H1 (cell line): Measurements from ENCODE around the gene HAO2. TPM values are rescaled to one million over a fixed set of nuclear protein-coding genes. Genes with fewer than 3 reads are reported as not detected.

Experiments used
- polyA plus RNA-seq, 7 experiments: library from polyadenylated mRNA; depleted of rRNA in 3 of 7; stranded (reverse) in 5 of 7; unstranded in 2 of 7; fragments of >200 nt in 5 of 7; fragments of 200-250 nt in 2 of 7; gene quantifications; 1 replicate in 5 of 7; 2 replicates in 1 of 7; 4 replicates in 1 of 7; pipeline versions ENCODE4 v1.2.1 to v1.2.3, GENCODE V29; 2011 to 2013; ENCODE audit warnings: missing spikeins in 2 of 7, mixed read lengths in 2 of 7
- total RNA-seq: library from RNA; stranded (reverse); fragmentation: NEBNext Ultra II Directional; extraction: Animal tissue kit (Norgen Biotek cat#: 25700); gene quantifications from 2 replicates; pipeline ENCODE4 v1.2.1, GENCODE V29; 2021
- TF ChIP-seq, protein P1 (sequence below): fragments of 300-600 bp; sonication (generic); IDR thresholded peaks from 2 replicates; pipeline ENCODE4 v1.7.1; 2012; ENCODE audit warnings: low read length, moderate library complexity, mild to moderate bottlenecking, inconsistent platforms; ENCODE audit not compliant: insufficient replicate concordance

HAO2 gene
- total and polyA plus RNA-seq, 2 of the 8 experiments (the other 6 are each of a cell fraction or from before 2014, with no cell fraction given): not detected

DNA sequence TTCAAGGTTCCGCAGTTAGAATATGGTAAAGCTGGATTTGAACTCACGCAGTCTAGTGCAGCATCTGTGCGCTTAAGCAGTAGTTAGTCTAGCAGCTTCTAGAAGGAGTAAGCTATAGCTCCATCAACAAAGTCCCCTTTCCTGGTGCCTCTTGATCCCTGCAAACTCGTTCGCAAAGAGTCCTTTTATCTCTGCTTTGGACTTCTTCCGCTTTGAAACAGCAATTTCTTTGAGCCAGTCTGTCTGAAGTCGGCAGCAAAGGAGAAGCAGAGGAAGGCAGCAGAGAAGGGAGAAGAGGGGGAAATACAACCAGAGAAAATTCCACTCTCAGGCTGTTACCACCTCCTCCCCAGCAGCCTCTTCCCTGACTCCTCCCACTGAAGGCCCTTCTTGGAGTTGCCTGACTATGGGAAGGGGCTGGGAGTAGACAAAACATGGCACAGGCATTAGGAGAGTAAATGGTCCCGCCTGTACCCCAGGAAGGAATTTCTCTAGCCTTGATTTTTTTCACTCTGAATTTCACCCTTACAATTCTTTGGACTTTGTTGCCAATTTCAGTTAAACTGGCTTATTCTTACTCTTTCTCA, 72.2 kb downstream of the HAO2 start (continued):
- TF ChIP-seq, protein P1, sequence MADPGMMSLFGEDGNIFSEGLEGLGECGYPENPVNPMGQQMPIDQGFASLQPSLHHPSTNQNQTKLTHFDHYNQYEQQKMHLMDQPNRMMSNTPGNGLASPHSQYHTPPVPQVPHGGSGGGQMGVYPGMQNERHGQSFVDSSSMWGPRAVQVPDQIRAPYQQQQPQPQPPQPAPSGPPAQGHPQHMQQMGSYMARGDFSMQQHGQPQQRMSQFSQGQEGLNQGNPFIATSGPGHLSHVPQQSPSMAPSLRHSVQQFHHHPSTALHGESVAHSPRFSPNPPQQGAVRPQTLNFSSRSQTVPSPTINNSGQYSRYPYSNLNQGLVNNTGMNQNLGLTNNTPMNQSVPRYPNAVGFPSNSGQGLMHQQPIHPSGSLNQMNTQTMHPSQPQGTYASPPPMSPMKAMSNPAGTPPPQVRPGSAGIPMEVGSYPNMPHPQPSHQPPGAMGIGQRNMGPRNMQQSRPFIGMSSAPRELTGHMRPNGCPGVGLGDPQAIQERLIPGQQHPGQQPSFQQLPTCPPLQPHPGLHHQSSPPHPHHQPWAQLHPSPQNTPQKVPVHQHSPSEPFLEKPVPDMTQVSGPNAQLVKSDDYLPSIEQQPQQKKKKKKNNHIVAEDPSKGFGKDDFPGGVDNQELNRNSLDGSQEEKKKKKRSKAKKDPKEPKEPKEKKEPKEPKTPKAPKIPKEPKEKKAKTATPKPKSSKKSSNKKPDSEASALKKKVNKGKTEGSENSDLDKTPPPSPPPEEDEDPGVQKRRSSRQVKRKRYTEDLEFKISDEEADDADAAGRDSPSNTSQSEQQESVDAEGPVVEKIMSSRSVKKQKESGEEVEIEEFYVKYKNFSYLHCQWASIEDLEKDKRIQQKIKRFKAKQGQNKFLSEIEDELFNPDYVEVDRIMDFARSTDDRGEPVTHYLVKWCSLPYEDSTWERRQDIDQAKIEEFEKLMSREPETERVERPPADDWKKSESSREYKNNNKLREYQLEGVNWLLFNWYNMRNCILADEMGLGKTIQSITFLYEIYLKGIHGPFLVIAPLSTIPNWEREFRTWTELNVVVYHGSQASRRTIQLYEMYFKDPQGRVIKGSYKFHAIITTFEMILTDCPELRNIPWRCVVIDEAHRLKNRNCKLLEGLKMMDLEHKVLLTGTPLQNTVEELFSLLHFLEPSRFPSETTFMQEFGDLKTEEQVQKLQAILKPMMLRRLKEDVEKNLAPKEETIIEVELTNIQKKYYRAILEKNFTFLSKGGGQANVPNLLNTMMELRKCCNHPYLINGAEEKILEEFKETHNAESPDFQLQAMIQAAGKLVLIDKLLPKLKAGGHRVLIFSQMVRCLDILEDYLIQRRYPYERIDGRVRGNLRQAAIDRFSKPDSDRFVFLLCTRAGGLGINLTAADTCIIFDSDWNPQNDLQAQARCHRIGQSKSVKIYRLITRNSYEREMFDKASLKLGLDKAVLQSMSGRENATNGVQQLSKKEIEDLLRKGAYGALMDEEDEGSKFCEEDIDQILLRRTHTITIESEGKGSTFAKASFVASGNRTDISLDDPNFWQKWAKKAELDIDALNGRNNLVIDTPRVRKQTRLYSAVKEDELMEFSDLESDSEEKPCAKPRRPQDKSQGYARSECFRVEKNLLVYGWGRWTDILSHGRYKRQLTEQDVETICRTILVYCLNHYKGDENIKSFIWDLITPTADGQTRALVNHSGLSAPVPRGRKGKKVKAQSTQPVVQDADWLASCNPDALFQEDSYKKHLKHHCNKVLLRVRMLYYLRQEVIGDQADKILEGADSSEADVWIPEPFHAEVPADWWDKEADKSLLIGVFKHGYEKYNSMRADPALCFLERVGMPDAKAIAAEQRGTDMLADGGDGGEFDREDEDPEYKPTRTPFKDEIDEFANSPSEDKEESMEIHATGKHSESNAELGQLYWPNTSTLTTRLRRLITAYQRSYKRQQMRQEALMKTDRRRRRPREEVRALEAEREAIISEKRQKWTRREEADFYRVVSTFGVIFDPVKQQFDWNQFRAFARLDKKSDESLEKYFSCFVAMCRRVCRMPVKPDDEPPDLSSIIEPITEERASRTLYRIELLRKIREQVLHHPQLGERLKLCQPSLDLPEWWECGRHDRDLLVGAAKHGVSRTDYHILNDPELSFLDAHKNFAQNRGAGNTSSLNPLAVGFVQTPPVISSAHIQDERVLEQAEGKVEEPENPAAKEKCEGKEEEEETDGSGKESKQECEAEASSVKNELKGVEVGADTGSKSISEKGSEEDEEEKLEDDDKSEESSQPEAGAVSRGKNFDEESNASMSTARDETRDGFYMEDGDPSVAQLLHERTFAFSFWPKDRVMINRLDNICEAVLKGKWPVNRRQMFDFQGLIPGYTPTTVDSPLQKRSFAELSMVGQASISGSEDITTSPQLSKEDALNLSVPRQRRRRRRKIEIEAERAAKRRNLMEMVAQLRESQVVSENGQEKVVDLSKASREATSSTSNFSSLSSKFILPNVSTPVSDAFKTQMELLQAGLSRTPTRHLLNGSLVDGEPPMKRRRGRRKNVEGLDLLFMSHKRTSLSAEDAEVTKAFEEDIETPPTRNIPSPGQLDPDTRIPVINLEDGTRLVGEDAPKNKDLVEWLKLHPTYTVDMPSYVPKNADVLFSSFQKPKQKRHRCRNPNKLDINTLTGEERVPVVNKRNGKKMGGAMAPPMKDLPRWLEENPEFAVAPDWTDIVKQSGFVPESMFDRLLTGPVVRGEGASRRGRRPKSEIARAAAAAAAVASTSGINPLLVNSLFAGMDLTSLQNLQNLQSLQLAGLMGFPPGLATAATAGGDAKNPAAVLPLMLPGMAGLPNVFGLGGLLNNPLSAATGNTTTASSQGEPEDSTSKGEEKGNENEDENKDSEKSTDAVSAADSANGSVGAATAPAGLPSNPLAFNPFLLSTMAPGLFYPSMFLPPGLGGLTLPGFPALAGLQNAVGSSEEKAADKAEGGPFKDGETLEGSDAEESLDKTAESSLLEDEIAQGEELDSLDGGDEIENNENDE: no peak
